HCT116 (cell line): ENCODE measurements around the gene HPCAL1. TPM values are rescaled to one million over a fixed set of nuclear protein-coding genes. Genes with fewer than 3 reads are reported as not detected.

Experiments used
- ATAC-seq: fragments of 200-7000 bp; cut with Tn5 transposase; 2 replicates; pipeline ENCODE4 v1.9.1; 2020; ENCODE audit warnings: mild to moderate bottlenecking, moderate library complexity
- BruUV-seq: library from RNA; stranded (reverse); fragments of 400-500 nt; replicated peaks from 2 replicates; lab custom pipeline; 2021; lab: Mats Ljungman, UMichigan
- CTCF ChIA-PET: fragments of 300-600 bp; sonication (Branson Sonifier 250); formaldehyde crosslinking; loops from one replicate; lab custom pipeline; 2021; ENCODE audit warnings: antibody characterized with exemption; lab: Charles Lee
- POLR2A ChIA-PET: fragments of 300-600, 350-600 bp; sonication (Branson Sonifier 250); formaldehyde crosslinking; loops from one replicate; lab custom pipeline; 2021; ENCODE audit warnings: antibody characterized with exemption; lab: Charles Lee
- RAD21 ChIA-PET, 2 experiments: fragments of 300-600 bp; sonication (Branson Sonifier 250); formaldehyde crosslinking; loops; one replicate each; lab custom pipeline; 2023; ENCODE audit warnings: low total read pairs in 2 of 2; ENCODE audit not compliant: uncharacterized antibody in 2 of 2, unreplicated experiment in 2 of 2, low non-redundant PET in 1 of 2; lab: Charles Lee
- DNase-seq: peaks from one replicate; pipeline ENCODE4 v3.0.0-alpha.2; 2010; ENCODE audit warnings: low read depth, low spot score
- H2AFZ ChIP-seq: fragments of 200-600 bp; shearing (Covaris generic), sonication (generic); 2 replicates; pipeline ENCODE4 v1.6.1; 2017; ENCODE audit warnings: low read depth, mixed run types, mixed read lengths, antibody characterized with exemption, low read length; ENCODE audit not compliant: poor library complexity, severe bottlenecking
- H3K27ac ChIP-seq: 2 replicates; pipeline ENCODE4 v1.5.1; 2012; ENCODE audit warnings: low read depth, low read length
- H3K27me3 ChIP-seq: fragments of 200-600 bp; sonication (generic); 2 replicates; pipeline ENCODE4 v1.6.1; 2016; ENCODE audit warnings: mixed run types, low read length, mixed read lengths; ENCODE audit not compliant: insufficient read depth
- H3K36me3 ChIP-seq, 2 experiments: fragments of 200-500 bp in 1 of 2; fragments of 200-600 bp in 1 of 2; sonication (Bioruptor generic) in 1 of 2; sonication (generic) in 1 of 2; 2 replicates each; pipeline versions ENCODE4 v1.5.1 to v1.6.1; 2014 to 2016; ENCODE audit warnings: low read length in 2 of 2, inconsistent platforms in 1 of 2, mixed read lengths in 1 of 2, mixed run types in 1 of 2; ENCODE audit not compliant: insufficient read depth in 2 of 2, control insufficient read depth in 1 of 2
- H3K4me1 ChIP-seq, 2 experiments: fragments of 200-600 bp in 1 of 2; sonication (generic) in 1 of 2; 2 replicates each; pipeline versions ENCODE4 v1.5.1 to v1.6.1; 2012 to 2017; ENCODE audit warnings: low read length in 2 of 2, inconsistent platforms in 1 of 2, mild to moderate bottlenecking in 1 of 2, mixed read lengths in 1 of 2, mixed run types in 1 of 2, moderate library complexity in 1 of 2; ENCODE audit not compliant: insufficient read depth in 2 of 2, control insufficient read depth in 1 of 2
- H3K4me2 ChIP-seq: fragments of 200-600 bp; sonication (generic); 2 replicates; pipeline ENCODE4 v1.6.1; 2017; ENCODE audit warnings: mixed run types, low read length, mixed read lengths
- H3K4me3 ChIP-seq, 2 experiments: fragments of 200-600 bp in 1 of 2; sonication (generic) in 1 of 2; replicated peaks in 1 of 2; 2 replicates each; pipeline ENCODE4 v1.5.1; 2011 to 2016; ENCODE audit warnings: low read length in 2 of 2, control low read depth in 1 of 2, low read depth in 1 of 2, mild to moderate bottlenecking in 1 of 2, mixed read lengths in 1 of 2, mixed run types in 1 of 2
- H3K79me2 ChIP-seq: fragments of 200-600 bp; sonication (generic); 2 replicates; pipeline ENCODE4 v1.6.1; 2017; ENCODE audit warnings: mild to moderate bottlenecking, mixed run types, low read length, moderate library complexity, mixed read lengths; ENCODE audit not compliant: insufficient read depth
- H3K9ac ChIP-seq: fragments of 200-600 bp; sonication (generic); 2 replicates; pipeline ENCODE4 v1.6.1; 2016; ENCODE audit warnings: low read length, mixed read lengths
- H3K9me2 ChIP-seq: fragments of 200-600 bp; sonication (generic), shearing (Covaris generic); 2 replicates; pipeline ENCODE4 v1.6.1; 2017; ENCODE audit warnings: mixed run types, mild to moderate bottlenecking, moderate library complexity; ENCODE audit not compliant: insufficient read depth
- H3K9me3 ChIP-seq, 2 experiments: fragments of 200-500 bp in 1 of 2; fragments of 200-600 bp in 1 of 2; sonication (Bioruptor generic) in 1 of 2; sonication (generic) in 1 of 2; 2 replicates each; pipeline ENCODE4 v1.6.1; 2014 to 2017; ENCODE audit warnings: low read length in 2 of 2, mixed read lengths in 2 of 2, inconsistent platforms in 1 of 2, low read depth in 1 of 2, mild to moderate bottlenecking in 1 of 2, mixed run types in 1 of 2, moderate library complexity in 1 of 2; ENCODE audit not compliant: control insufficient read depth in 1 of 2, insufficient read depth in 1 of 2
- H4K20me1 ChIP-seq: fragments of 200-600 bp; sonication (generic), shearing (Covaris generic); 2 replicates; pipeline ENCODE4 v1.6.1; 2017; ENCODE audit warnings: mixed run types, mild to moderate bottlenecking, moderate library complexity; ENCODE audit not compliant: insufficient read depth
- CBX3 ChIP-seq: IDR thresholded peaks from 2 replicates; pipeline ENCODE4 v1.6.1; 2012; ENCODE audit warnings: low read depth
- CEBPB ChIP-seq: IDR thresholded peaks from 2 replicates; pipeline ENCODE4 v1.6.1; 2012; ENCODE audit warnings: low read depth
- EGR1 ChIP-seq: IDR thresholded peaks from 2 replicates; pipeline ENCODE4 v1.6.1; 2012; ENCODE audit warnings: low read depth
- ELF1 ChIP-seq: IDR thresholded peaks from 2 replicates; pipeline ENCODE4 v1.6.1; 2012; ENCODE audit warnings: low read depth, borderline replicate concordance
- EZH2phosphoT487 ChIP-seq: fragments of 200-600 bp; IDR thresholded peaks from 2 replicates; pipeline ENCODE4 v1.6.1; 2018; ENCODE audit warnings: antibody characterized with exemption, borderline replicate concordance
- FOSL1 ChIP-seq: IDR thresholded peaks from 2 replicates; pipeline ENCODE4 v1.6.1; 2012; ENCODE audit warnings: low read depth
- MAX ChIP-seq: IDR thresholded peaks from 2 replicates; pipeline ENCODE4 v1.6.1; 2012
- POLR2A ChIP-seq: IDR thresholded peaks from 2 replicates; pipeline ENCODE4 v1.7.0; 2011; ENCODE audit warnings: borderline replicate concordance; ENCODE audit not compliant: insufficient read depth, insufficient read length; ENCODE audit errors: extremely low read depth
- POLR2AphosphoS5 ChIP-seq: IDR thresholded peaks from 2 replicates; pipeline ENCODE4 v1.6.1; 2011; ENCODE audit warnings: mild to moderate bottlenecking, low read depth, low read length, moderate library complexity
- RAD21 ChIP-seq: IDR thresholded peaks from 2 replicates; pipeline ENCODE4 v1.6.1; 2012; ENCODE audit warnings: low read depth, mild to moderate bottlenecking
- SIN3A ChIP-seq: IDR thresholded peaks from 2 replicates; pipeline ENCODE4 v1.6.1; 2012; ENCODE audit warnings: low read depth
- SP1 ChIP-seq: IDR thresholded peaks from 2 replicates; pipeline ENCODE4 v1.6.1; 2012; ENCODE audit warnings: low read depth
- SRF ChIP-seq: IDR thresholded peaks from 2 replicates; pipeline ENCODE4 v1.6.1; 2012; ENCODE audit warnings: low read depth
- TCF7L2 ChIP-seq: IDR thresholded peaks from 2 replicates; pipeline ENCODE4 v1.7.0; 2011; ENCODE audit warnings: borderline replicate concordance, inconsistent platforms; ENCODE audit not compliant: insufficient read depth, insufficient read length; ENCODE audit errors: extremely low read depth
- YY1 ChIP-seq: IDR thresholded peaks from 2 replicates; pipeline ENCODE4 v1.6.1; 2011; ENCODE audit warnings: low read length, low read depth, moderate library complexity, mild to moderate bottlenecking; ENCODE audit not compliant: insufficient replicate concordance; ENCODE audit errors: extremely low read depth
- ZBTB33 ChIP-seq: IDR thresholded peaks from 2 replicates; pipeline ENCODE4 v1.6.1; 2011; ENCODE audit warnings: mild to moderate bottlenecking, low read length, moderate library complexity; ENCODE audit not compliant: insufficient replicate concordance; ENCODE audit errors: extremely low read depth
- ZFX ChIP-seq: fragments of 450-650 bp; IDR thresholded peaks from 2 replicates; pipeline ENCODE4 v1.6.1; 2017
- ZNF274 ChIP-seq: fragments of 200-500 bp; sonication (Bioruptor generic); IDR thresholded peaks from 2 replicates; pipeline ENCODE4 v1.6.1; 2014; ENCODE audit warnings: mild to moderate bottlenecking, low read depth, low read length, inconsistent platforms
- intact Hi-C: fragments of 100-400 bp; cut with micrococcal nuclease; formaldehyde crosslinking; loops from 2 replicates; pipeline ENCODE4 v1.10.0; 2022
- total RNA-seq: library from RNA; stranded (reverse); gene quantifications from one replicate; pipeline ENCODE4 v1.2.1, GENCODE V29; 2021; ENCODE audit not compliant: unreplicated experiment
- TF ChIP-seq, protein P1 (sequence below), 3 experiments: fragments of 200-600 bp in 1 of 3; sonication (generic) in 1 of 3; IDR thresholded peaks in 2 of 3; conservative IDR thresholded peaks in 1 of 3; 2 replicates each; pipeline ENCODE4 v1.5.1; 2012 to 2017; ENCODE audit warnings: low read depth in 2 of 3, low read length in 2 of 3, antibody characterized with exemption in 1 of 3, borderline replicate concordance in 1 of 3, control low read depth in 1 of 3, mild to moderate bottlenecking in 1 of 3, mixed read lengths in 1 of 3, mixed run types in 1 of 3, moderate library complexity in 1 of 3; ENCODE audit not compliant: insufficient read depth in 1 of 3
- TF ChIP-seq, protein P2 (sequence below): IDR thresholded peaks from 2 replicates; pipeline ENCODE4 v1.6.1; 2012

Gene HPCAL1
- total RNA-seq, 1 experiment from 2014 or later: 111 TPM

- no TSS peak for BruUV-seq
- TF ChIP-seq MAX (no peak), CBX3 (no peak), POLR2A (no peak), SP1 (no peak), TCF7L2 (no peak), EGR1 (no peak), YY1 (no peak), CEBPB (no peak), SIN3A (no peak), EZH2phosphoT487 (no peak), SRF (no peak), POLR2AphosphoS5 (no peak), ZBTB33 (no peak), ELF1 (no peak), RAD21 (no peak), ZFX (no peak), FOSL1 (no peak), ZNF274 (no peak)
- TF ChIP-seq, protein P1, sequence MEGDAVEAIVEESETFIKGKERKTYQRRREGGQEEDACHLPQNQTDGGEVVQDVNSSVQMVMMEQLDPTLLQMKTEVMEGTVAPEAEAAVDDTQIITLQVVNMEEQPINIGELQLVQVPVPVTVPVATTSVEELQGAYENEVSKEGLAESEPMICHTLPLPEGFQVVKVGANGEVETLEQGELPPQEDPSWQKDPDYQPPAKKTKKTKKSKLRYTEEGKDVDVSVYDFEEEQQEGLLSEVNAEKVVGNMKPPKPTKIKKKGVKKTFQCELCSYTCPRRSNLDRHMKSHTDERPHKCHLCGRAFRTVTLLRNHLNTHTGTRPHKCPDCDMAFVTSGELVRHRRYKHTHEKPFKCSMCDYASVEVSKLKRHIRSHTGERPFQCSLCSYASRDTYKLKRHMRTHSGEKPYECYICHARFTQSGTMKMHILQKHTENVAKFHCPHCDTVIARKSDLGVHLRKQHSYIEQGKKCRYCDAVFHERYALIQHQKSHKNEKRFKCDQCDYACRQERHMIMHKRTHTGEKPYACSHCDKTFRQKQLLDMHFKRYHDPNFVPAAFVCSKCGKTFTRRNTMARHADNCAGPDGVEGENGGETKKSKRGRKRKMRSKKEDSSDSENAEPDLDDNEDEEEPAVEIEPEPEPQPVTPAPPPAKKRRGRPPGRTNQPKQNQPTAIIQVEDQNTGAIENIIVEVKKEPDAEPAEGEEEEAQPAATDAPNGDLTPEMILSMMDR (IDR thresholded peaks at IDR 0.05 in 2 of 3, conservative IDR thresholded peaks at IDR 0.05 in 1 of 3; ENCODE audit: borderline replicate concordance in 1 of 3, insufficient read depth in 1 of 3, low read depth in 2 of 3, low read length in 2 of 3): no peak
- TF ChIP-seq, protein P2, sequence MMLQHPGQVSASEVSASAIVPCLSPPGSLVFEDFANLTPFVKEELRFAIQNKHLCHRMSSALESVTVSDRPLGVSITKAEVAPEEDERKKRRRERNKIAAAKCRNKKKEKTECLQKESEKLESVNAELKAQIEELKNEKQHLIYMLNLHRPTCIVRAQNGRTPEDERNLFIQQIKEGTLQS: no peak
- H3K4me2 ChIP-seq: no peak overlapping the region
- H2AFZ ChIP-seq: no peak overlapping the region
- H3K27me3 ChIP-seq: no peaks in the 10 kb centered on the region
- H3K9me2 ChIP-seq: no peaks in the 10 kb centered on the region
- intact Hi-C loops: no loop called here
- H3K9ac ChIP-seq: no peak overlapping the region
- peaks cover 9 to 14% of the 10 kb centered on the region in 2 experiments for H3K4me1 ChIP-seq
- ATAC-seq (no peak), DNase-seq (no peak)
- H3K36me3 ChIP-seq: no peaks in the 10 kb centered on the region
- ChIA-PET RAD21 (no interaction called here), CTCF (no interaction called here), POLR2A (no interaction called here)
- peaks cover 83% of the 10 kb centered on the region for H3K79me2 ChIP-seq
- H3K4me3 ChIP-seq: no peak overlapping the region
- no peaks in the 10 kb centered on the region for H3K9me3 ChIP-seq
- H4K20me1 ChIP-seq: peaks cover 8% of the 10 kb centered on the region; the same call in 1 of the 2 replicates
- no peak overlapping the region for H3K27ac ChIP-seq
These were observed 49.7 kb downstream of the HPCAL1 start for GRCh38 chr2:10352361-10352760.
